ENCODE measurements around the gene SRPRA.

SRPRA gene

DNA sequence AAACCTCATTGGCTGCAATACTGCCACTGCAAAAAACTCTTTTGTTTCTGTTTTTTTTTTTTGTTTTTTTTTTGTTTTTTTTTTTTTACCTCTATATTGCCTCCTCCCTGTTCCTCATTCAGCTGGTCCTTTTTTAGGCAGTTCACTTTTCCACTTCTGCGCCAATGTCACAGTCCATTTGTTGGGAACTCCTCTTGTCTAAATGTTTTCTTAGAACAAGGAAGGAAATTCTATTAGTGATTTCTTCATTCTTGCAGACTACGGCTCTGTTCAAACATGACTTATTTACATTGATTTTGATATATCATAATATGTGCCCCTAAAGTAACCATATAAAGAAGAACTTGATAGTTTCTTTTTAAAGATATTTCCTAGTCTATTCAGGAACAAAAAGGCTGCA, 54.3 kb downstream of the SRPRA start:
- TF ChIP-seq EZH2phosphoT487 (IDR thresholded peaks at IDR 0.05; ENCODE audit: borderline replicate concordance) = no peak
- Histone ChIP-seq H3K4me1 (ENCODE audit: insufficient read depth, low read length, poor library complexity, severe bottlenecking) (peaks cover 53% of the 10 kb centered on the region), H2AFZ (ENCODE audit: low read length) (no peak overlapping the region), H3K27me3 (ENCODE audit: insufficient read depth, low read length, poor library complexity, severe bottlenecking) (no peaks in the 10 kb centered on the region), H3K36me3 (ENCODE audit: insufficient read depth, low read length) (no peaks in the 10 kb centered on the region; the same call in 1 of the 2 replicates), H3K9ac (ENCODE audit: low read depth, low read length, poor library complexity, severe bottlenecking) (no peak overlapping the region), H3K9me2 (replicated peaks; ENCODE audit: low read depth, low read length) (no peaks in the 10 kb centered on the region), H3F3A (ENCODE audit: low read depth) (no peaks in the 10 kb centered on the region), H3K9me3 (ENCODE audit: insufficient read depth, low read depth, low read length) (no peaks in the 10 kb centered on the region), H4K20me1 (ENCODE audit: insufficient read depth, low read length, poor library complexity, severe bottlenecking) (peaks cover 5% of the 10 kb centered on the region), H3K79me2 (ENCODE audit: insufficient read depth, low read length) (peaks cover 79% of the 10 kb centered on the region), H3K4me2 (ENCODE audit: low read depth, low read length, poor library complexity, severe bottlenecking) (peak overlapping the region; percentile 41), H3K4me3 (ENCODE audit: low read length, poor library complexity, severe bottlenecking) (peak overlapping the region; percentile 14)

All from Loucy (cell line).